ENCODE measurements around the gene UQCR11.

UQCR11 gene

DNA sequence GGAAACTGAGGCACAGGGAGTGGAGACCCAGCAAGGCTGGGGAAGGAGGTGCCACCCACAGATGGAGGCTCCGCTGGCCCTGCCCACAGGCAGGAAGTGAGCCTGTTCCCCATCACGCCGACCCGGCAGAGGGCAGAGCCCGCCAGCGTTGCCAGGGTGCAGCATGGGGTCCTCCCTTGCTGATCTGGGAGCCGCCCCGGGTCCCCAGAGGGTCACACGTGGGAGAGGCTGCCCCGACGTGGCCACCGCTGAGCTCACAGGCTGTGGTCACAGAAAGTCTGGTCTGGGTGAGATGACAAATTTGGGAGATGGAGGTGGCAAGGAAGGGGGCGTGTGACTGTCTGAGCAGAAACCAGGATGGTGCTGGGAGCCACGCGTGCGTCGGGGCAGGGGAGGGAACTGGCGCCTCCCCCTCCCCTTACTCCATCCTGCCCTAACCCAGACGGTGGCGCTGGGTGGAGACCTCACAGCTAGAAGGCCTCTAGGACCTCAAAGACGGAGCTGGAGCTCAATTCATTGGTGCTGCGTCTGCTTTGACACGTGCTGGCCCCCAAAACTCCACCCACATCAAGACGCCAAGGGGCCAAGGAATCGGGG lies 44.9 kb downstream of the UQCR11 start:
- TF ChIP-seq, protein P1, sequence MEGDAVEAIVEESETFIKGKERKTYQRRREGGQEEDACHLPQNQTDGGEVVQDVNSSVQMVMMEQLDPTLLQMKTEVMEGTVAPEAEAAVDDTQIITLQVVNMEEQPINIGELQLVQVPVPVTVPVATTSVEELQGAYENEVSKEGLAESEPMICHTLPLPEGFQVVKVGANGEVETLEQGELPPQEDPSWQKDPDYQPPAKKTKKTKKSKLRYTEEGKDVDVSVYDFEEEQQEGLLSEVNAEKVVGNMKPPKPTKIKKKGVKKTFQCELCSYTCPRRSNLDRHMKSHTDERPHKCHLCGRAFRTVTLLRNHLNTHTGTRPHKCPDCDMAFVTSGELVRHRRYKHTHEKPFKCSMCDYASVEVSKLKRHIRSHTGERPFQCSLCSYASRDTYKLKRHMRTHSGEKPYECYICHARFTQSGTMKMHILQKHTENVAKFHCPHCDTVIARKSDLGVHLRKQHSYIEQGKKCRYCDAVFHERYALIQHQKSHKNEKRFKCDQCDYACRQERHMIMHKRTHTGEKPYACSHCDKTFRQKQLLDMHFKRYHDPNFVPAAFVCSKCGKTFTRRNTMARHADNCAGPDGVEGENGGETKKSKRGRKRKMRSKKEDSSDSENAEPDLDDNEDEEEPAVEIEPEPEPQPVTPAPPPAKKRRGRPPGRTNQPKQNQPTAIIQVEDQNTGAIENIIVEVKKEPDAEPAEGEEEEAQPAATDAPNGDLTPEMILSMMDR (IDR thresholded peaks at IDR 0.05) = no peak
- DNase-seq (ENCODE audit: low spot score) = no peak
- H3K27ac ChIP-seq = no peak overlapping the region

DNA sequence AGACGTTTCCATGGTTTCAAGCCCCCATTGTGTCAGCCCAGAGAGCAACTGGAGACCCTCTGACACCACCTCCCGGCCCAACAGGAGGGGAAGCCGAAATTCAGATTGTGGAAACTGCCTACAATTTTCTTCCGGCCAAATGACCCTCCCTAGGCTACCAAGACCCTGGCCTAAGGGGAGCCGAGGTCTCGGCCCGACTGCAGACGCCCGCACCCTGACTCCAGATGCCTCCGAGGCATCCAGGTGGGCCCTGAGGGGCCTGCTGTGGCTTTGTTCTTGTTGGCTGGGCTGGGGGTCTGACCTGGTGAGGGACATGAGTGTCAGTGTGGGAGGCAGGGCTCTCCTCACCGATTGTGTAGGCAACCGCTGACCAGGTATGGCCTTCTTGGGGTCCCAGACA lies 46.7 kb downstream of the UQCR11 start:
- Histone ChIP-seq H3K27ac (no peak overlapping the region), H3K4me3 (no peak overlapping the region)
- TF ChIP-seq, protein P1 (IDR thresholded peaks at IDR 0.05) = no peak
- DNase-seq (ENCODE audit: low spot score) = no peak

More for the DNA sequence above, 44.9 kb downstream of the UQCR11 start:
- no peak overlapping the region for H3K4me3 ChIP-seq

DNA sequence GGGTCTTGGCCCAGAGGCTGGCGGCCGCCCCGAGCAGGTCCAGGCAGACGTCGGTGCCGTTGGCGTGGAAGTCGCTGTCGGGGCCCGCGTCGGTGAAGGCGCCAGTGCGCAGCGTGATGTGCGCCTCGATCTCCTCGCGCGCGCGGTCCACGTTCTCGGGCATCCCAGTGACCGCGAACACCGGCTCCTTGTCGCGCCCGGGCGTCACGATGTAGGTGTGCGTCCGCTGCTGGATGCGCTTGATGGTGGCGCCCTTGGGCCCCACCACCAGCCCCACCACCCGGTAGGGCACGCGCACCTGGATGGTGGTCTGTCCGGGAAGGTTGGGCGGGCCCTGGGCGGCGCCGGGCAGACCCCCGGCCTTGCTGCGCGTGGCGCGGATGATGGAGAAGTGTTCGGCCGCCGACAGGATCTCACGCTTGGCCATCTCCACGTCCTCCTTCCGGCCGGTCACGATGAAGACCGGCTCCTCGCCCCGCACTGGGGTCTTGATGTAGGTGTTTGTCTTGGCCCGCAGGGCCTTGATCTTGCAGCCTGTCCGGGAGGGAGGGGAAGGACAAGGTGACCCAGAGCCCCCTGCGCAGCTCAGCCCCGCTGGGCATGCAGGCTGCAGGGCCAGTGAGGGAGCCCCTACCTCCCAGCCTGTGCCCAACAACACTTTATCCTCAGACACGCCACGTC lies 48.7 kb downstream of the UQCR11 start:
- Histone ChIP-seq H3K27ac (no peak overlapping the region), H3K4me3 (no peak overlapping the region)
- TF ChIP-seq, protein P1 (IDR thresholded peaks at IDR 0.05) = no peak
- DNase-seq (ENCODE audit: low spot score) = no peak

DNA sequence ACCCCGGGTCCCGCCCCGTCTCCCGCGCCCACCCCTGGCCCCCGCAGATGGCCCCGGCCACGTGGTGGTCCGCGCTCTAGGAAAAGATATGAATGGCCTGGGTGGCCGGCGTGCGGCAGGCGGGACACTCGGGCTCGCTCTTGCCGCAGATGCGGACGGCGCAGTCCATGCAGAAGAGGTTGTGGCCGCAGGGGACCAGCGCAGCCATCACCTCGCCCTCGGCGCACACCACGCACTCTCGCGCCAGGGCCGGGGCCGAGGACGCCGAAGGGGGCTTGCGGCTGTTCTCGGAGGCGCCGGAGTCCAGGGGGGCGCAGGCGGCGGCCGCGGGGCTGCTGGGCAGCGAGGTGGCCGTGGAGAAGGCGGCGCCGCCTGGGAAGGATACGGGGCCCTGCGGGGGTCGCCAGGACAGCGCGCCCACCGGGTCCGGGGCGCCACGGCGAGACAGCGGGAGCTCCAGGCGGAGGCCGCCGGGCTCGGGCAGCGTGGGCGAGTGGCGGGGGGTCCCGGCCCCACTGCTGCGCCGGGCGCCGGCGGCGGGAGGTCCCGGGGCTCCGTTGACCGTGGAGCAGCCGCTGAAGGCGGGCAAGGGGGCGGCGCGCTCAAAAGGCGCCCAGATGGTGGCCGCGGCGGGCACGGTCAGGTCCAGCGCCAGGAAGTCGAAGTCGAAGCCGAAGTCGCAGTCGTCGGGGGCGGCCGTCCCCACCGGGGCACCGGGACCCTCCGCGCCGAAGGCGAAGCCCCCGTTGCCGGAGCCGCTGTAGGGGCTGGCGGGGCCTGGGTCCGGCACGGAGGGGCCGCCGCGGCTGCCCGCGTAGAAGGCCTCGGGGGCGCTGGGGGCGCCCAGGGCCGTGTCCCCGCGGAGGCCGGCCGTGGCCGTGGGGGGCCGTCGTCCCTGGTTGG lies 49.5 kb downstream of the UQCR11 start:
- H3K4me3 ChIP-seq = no peak overlapping the region
- no peak overlapping the region for H3K27ac ChIP-seq
- DNase-seq (ENCODE audit: low spot score) = no peak
- TF ChIP-seq, protein P1 (IDR thresholded peaks at IDR 0.05) = no peak

DNA sequence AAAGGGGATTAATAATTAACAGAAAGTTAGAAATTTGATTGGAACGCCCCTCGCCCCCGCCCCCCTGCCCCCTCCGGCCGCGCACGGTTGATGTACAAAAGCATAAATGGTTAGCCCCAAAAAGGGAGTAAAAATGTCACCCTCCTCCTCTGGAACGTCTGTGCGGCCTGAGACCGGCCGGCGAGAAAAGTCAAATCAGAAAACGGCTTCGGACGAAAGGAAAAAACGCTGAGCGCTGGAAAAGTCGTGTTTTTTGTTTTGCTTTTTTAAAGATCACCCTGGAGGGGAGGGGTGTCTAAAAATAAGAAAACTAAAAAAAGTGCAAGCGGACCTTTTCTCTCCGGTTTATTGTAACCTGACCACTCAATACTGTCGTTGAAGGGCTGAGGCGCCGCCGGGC lies 50.3 kb downstream of the UQCR11 start:
- no peak overlapping the region for H3K4me3 ChIP-seq
- DNase-seq (ENCODE audit: low spot score) = no peak
- H3K27ac ChIP-seq = no peak overlapping the region
- TF ChIP-seq, protein P1 (IDR thresholded peaks at IDR 0.05) = no peak

DNA sequence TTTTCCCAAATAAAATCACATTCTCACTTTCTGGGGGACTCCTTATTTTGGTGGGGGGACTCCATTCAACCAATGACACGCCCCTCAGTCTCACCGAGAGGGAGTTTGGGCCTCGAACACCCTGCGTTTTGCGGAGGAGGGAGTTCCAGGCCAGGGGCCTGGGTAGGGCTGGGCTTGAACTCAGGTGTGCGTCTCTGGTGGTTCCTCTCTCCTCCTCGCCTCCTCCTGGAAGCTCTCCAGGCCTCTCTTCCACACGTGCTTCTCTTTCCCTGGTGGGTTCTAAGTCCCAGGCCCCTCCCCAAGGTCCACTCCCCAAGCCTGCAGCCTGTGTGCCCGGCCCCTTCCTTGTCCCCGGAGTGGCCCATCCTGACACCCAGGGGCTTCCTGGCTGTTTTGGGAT lies 51.8 kb downstream of the UQCR11 start:
- no peak overlapping the region for H3K27ac ChIP-seq
- TF ChIP-seq, protein P1 (IDR thresholded peaks at IDR 0.05) = no peak
- no peak overlapping the region for H3K4me3 ChIP-seq
- DNase-seq (ENCODE audit: low spot score) = no peak
